ENCODE measurements around the gene ANKRD33B. TPM values are rescaled to one million over a fixed set of nuclear protein-coding genes. Genes with fewer than 3 reads are reported as not detected.

ANKRD33B gene
- total RNA-seq, 3 donors from 2014 or later: 3.3 to 5.3 (median 3.8) TPM

- DNase-seq (ENCODE audit: low spot score in 2 of 2): no peak
- Histone ChIP-seq H3K4me3 (no peak overlapping the region), H3K9me3 (no peaks in the 10 kb centered on the region), H3K36me3 (no peaks in the 10 kb centered on the region), H3K27ac (no peak overlapping the region), H3K27me3 (no peaks in the 10 kb centered on the region), H3K4me1 (peaks cover 0 to 6% of the 10 kb centered on the region in 2 donors)
- TF ChIP-seq CTCF (IDR thresholded peaks at IDR 0.05): no peak
- intact Hi-C loops (cut with DNase I; ENCODE audit: low total_unique reads): no loop called here
These were observed 103.7 kb downstream of the ANKRD33B start for GRCh38 chr5:10667431-10668057.

GRCh38 chr5:10668697-10669096, 104.8 kb downstream of the ANKRD33B start:
- Histone ChIP-seq H3K4me1 (peaks cover 0 to 2% of the 10 kb centered on the region in 2 donors), H3K36me3 (no peaks in the 10 kb centered on the region), H3K4me3 (no peak overlapping the region), H3K27ac (no peak overlapping the region), H3K27me3 (no peaks in the 10 kb centered on the region), H3K9me3 (no peaks in the 10 kb centered on the region)
- intact Hi-C loops (cut with DNase I; ENCODE audit: low total_unique reads): no loop called here
- TF ChIP-seq POLR2AphosphoS5 (IDR thresholded peaks at IDR 0.05) (no peak), POLR2A (IDR thresholded peaks at IDR 0.05) (no peak), CTCF (IDR thresholded peaks at IDR 0.05) (no peak)
- DNase-seq (ENCODE audit: low spot score in 2 of 2): no peak

- no peak for TF ChIP-seq POLR2A (IDR thresholded peaks at IDR 0.05)
- no peak for TF ChIP-seq POLR2AphosphoS5 (IDR thresholded peaks at IDR 0.05)
- TF ChIP-seq CTCF (IDR thresholded peaks at IDR 0.05): no peak
- Histone ChIP-seq H3K4me3 (no peak overlapping the region), H3K27me3 (no peaks in the 10 kb centered on the region), H3K27ac (no peak overlapping the region), H3K36me3 (no peaks in the 10 kb centered on the region), H3K9me3 (no peaks in the 10 kb centered on the region), H3K4me1 (no peaks in the 10 kb centered on the region)
- no peak for DNase-seq (ENCODE audit: low spot score in 2 of 2)
- intact Hi-C loops (cut with DNase I; ENCODE audit: low total_unique reads): no loop called here
These were observed 106.1 kb downstream of the ANKRD33B start for GRCh38 chr5:10669983-10670382.

- Histone ChIP-seq H3K4me3 (no peak overlapping the region), H3K36me3 (no peaks in the 10 kb centered on the region), H3K27me3 (no peaks in the 10 kb centered on the region), H3K4me1 (no peaks in the 10 kb centered on the region), H3K9me3 (no peaks in the 10 kb centered on the region), H3K27ac (no peak overlapping the region)
- no peak for DNase-seq (ENCODE audit: low spot score in 2 of 2)
- no peak for TF ChIP-seq POLR2AphosphoS5 (IDR thresholded peaks at IDR 0.05)
- TF ChIP-seq POLR2A (IDR thresholded peaks at IDR 0.05): no peak
- no peak for TF ChIP-seq CTCF (IDR thresholded peaks at IDR 0.05)
- intact Hi-C loops (cut with DNase I; ENCODE audit: low total_unique reads): no loop called here
These were observed 107.5 kb downstream of the ANKRD33B start for GRCh38 chr5:10671041-10672008.

Data from breast epithelium (tissue), 4 donors.